Fibroblast of lung (primary cell): ENCODE data around the gene PKNOX2. TPM values are rescaled to one million over a fixed set of nuclear protein-coding genes. Genes with fewer than 3 reads are reported as not detected.

Experiments
- DNase-seq, 2 donors: peaks; one replicate each; pipeline versions ENCODE4 v3.0.0 to v3.0.0-alpha.2; 2010; ENCODE audit warnings: low read depth in 2 of 2
- H2AFZ ChIP-seq: 2 replicates; pipeline ENCODE4 v1.5.1; 2012; ENCODE audit warnings: low read length, control low read depth, inconsistent platforms
- H3K27ac ChIP-seq: 2 replicates; pipeline ENCODE4 v1.5.1; 2011; ENCODE audit warnings: low read length, control low read depth; ENCODE audit not compliant: insufficient read depth
- H3K27me3 ChIP-seq: 2 replicates; pipeline ENCODE4 v1.5.1; 2011; ENCODE audit warnings: mild to moderate bottlenecking, low read length; ENCODE audit not compliant: control insufficient read depth, insufficient read depth
- H3K36me3 ChIP-seq: 2 replicates; pipeline ENCODE4 v1.5.1; 2011; ENCODE audit warnings: low read length; ENCODE audit not compliant: control insufficient read depth, insufficient read depth
- H3K4me1 ChIP-seq: 2 replicates; pipeline ENCODE4 v1.5.1; 2011; ENCODE audit warnings: low read length; ENCODE audit not compliant: control insufficient read depth, insufficient read depth; ENCODE audit errors: extremely low read depth
- H3K4me2 ChIP-seq: 2 replicates; pipeline ENCODE4 v1.5.1; 2011; ENCODE audit warnings: low read length, control low read depth; ENCODE audit not compliant: insufficient read depth; ENCODE audit errors: extremely low read depth
- H3K4me3 ChIP-seq, 4 experiments: fragments of 200-600 bp in 1 of 4; sonication (generic) in 1 of 4; replicated peaks in 1 of 4; 2 replicates each; pipeline ENCODE4 v1.5.1; 2011 to 2016; ENCODE audit warnings: low read length in 4 of 4, low read depth in 3 of 4, mild to moderate bottlenecking in 3 of 4, control low read depth in 2 of 4, inconsistent platforms in 1 of 4, mixed read lengths in 1 of 4; ENCODE audit not compliant: insufficient read depth in 1 of 4; ENCODE audit errors: control extremely low read depth in 1 of 4
- H3K79me2 ChIP-seq: 2 replicates; pipeline ENCODE4 v1.5.1; 2012; ENCODE audit warnings: mild to moderate bottlenecking, low read length, inconsistent platforms; ENCODE audit not compliant: control insufficient read depth, insufficient read depth
- H3K9ac ChIP-seq: 2 replicates; pipeline ENCODE4 v1.5.1; 2011; ENCODE audit warnings: mild to moderate bottlenecking, low read length, control low read depth; ENCODE audit not compliant: insufficient read depth
- H3K9me3 ChIP-seq: 2 replicates; pipeline ENCODE4 v1.5.1; 2012; ENCODE audit warnings: low read depth, low read length; ENCODE audit not compliant: control insufficient read depth, insufficient read depth
- H4K20me1 ChIP-seq: 2 replicates; pipeline ENCODE4 v1.5.1; 2011; ENCODE audit warnings: low read length; ENCODE audit not compliant: control insufficient read depth, insufficient read depth; ENCODE audit errors: extremely low read depth
- EZH2 ChIP-seq: IDR thresholded peaks from 2 replicates; pipeline ENCODE4 v1.5.1; 2012; ENCODE audit warnings: low read length, control low read depth, mild to moderate bottlenecking; ENCODE audit errors: missing control alignments
- polyA plus RNA-seq, 2 donors: library from polyadenylated mRNA; depleted of rRNA in 1 of 2; stranded (reverse) in 1 of 2; unstranded in 1 of 2; fragments of >200 nt; gene quantifications; 2 replicates each; pipeline ENCODE4 v1.2.1, GENCODE V29; 2011 to 2012; ENCODE audit warnings: missing spikeins in 1 of 2
- total RNA-seq: library from RNA; depleted of rRNA; stranded (reverse); fragments of >200 nt; gene quantifications from 2 replicates; pipeline ENCODE4 v1.2.1, GENCODE V29; 2014
- TF ChIP-seq, protein P1 (sequence below), 2 donors: IDR thresholded peaks in 1 of 2; conservative IDR thresholded peaks in 1 of 2; 1 replicate in 1 of 2; 2 replicates in 1 of 2; pipeline ENCODE4 v1.5.1; 2011 to 2012; ENCODE audit warnings: low read length in 2 of 2, control low read depth in 1 of 2, inconsistent platforms in 1 of 2, low read depth in 1 of 2, mild to moderate bottlenecking in 1 of 2

The PKNOX2 gene
- total and polyA plus RNA-seq, 2 donors (not counting 1 experiment from before 2014, with no cell fraction given) = 0.33 to 2.2 TPM

GRCh38 chr11:125312391-125312790 lies 147.8 kb downstream of the PKNOX2 start:
- Histone ChIP-seq H3K9me3 (no peaks in the 10 kb centered on the region), H3K36me3 (no peaks in the 10 kb centered on the region), H3K79me2 (no peaks in the 10 kb centered on the region), H3K27ac (no peak overlapping the region), H3K4me2 (no peak overlapping the region), H3K4me3 (no peak overlapping the region), H3K27me3 (peaks cover 3% of the 10 kb centered on the region), H3K9ac (no peak overlapping the region), H4K20me1 (no peaks in the 10 kb centered on the region), H2AFZ (no peak overlapping the region), H3K4me1 (no peaks in the 10 kb centered on the region)
- DNase-seq = no peak
- TF ChIP-seq, protein P1, sequence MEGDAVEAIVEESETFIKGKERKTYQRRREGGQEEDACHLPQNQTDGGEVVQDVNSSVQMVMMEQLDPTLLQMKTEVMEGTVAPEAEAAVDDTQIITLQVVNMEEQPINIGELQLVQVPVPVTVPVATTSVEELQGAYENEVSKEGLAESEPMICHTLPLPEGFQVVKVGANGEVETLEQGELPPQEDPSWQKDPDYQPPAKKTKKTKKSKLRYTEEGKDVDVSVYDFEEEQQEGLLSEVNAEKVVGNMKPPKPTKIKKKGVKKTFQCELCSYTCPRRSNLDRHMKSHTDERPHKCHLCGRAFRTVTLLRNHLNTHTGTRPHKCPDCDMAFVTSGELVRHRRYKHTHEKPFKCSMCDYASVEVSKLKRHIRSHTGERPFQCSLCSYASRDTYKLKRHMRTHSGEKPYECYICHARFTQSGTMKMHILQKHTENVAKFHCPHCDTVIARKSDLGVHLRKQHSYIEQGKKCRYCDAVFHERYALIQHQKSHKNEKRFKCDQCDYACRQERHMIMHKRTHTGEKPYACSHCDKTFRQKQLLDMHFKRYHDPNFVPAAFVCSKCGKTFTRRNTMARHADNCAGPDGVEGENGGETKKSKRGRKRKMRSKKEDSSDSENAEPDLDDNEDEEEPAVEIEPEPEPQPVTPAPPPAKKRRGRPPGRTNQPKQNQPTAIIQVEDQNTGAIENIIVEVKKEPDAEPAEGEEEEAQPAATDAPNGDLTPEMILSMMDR (conservative IDR thresholded peaks at IDR 0.05 in 1 of 2, IDR thresholded peaks at IDR 0.05 in 1 of 2; ENCODE audit: low read depth in 1 of 2, low read length in 2 of 2) = no peak
- no peak for TF ChIP-seq EZH2

DNA sequence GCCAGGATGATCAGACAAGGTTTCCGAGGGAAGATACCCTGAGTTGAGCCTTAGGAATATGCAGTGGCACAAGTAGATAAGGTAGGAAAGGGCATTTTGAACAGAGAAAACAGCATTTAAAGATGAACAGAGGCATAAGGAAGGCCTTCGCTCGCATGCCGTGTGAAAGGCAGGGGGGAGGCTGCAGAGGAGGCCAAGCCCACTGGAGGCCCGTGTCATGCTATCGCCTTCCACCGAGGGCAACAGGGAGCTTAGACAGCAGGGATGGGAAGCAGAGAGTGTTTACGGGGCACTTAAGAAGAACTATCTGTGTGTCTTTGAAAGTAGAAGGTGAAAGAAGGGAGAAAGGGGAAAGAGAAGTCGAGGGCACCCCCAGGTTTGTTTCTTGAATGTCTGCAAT lies 148.3 kb downstream of the PKNOX2 start:
- no peak overlapping the region for H3K4me3 ChIP-seq
- H3K9ac ChIP-seq = no peak overlapping the region
- no peaks in the 10 kb centered on the region for H3K4me1 ChIP-seq
- H3K79me2 ChIP-seq = no peaks in the 10 kb centered on the region
- H3K4me2 ChIP-seq = no peak overlapping the region
- H3K9me3 ChIP-seq = no peaks in the 10 kb centered on the region
- H2AFZ ChIP-seq = no peak overlapping the region
- TF ChIP-seq, protein P1 (conservative IDR thresholded peaks at IDR 0.05 in 1 of 2, IDR thresholded peaks at IDR 0.05 in 1 of 2; ENCODE audit: low read depth in 1 of 2, low read length in 2 of 2) = no peak
- TF ChIP-seq EZH2 = no peak
- peaks cover 3% of the 10 kb centered on the region for H3K27me3 ChIP-seq
- no peaks in the 10 kb centered on the region for H3K36me3 ChIP-seq
- no peak overlapping the region for H3K27ac ChIP-seq
- H4K20me1 ChIP-seq = no peaks in the 10 kb centered on the region
- no peak for DNase-seq

- Histone ChIP-seq H3K4me1 (no peaks in the 10 kb centered on the region), H3K4me2 (no peak overlapping the region), H3K36me3 (no peaks in the 10 kb centered on the region), H2AFZ (no peak overlapping the region), H3K79me2 (no peaks in the 10 kb centered on the region), H3K27ac (no peak overlapping the region), H3K9me3 (no peaks in the 10 kb centered on the region), H3K9ac (no peak overlapping the region), H3K4me3 (no peak overlapping the region), H3K27me3 (peaks cover 3% of the 10 kb centered on the region), H4K20me1 (no peaks in the 10 kb centered on the region)
- TF ChIP-seq EZH2 = no peak
- TF ChIP-seq, protein P1 (conservative IDR thresholded peaks at IDR 0.05 in 1 of 2, IDR thresholded peaks at IDR 0.05 in 1 of 2; ENCODE audit: low read depth in 1 of 2, low read length in 2 of 2) = no peak
- peak; percentile 25 to 50 for DNase-seq
Measured at GRCh38 chr11:125313271-125314219, 149.0 kb downstream of the PKNOX2 start.
